ENCODE data around the gene FHOD3. TPM values are rescaled to one million over a fixed set of nuclear protein-coding genes. Genes with fewer than 3 reads are reported as not detected.

Gene FHOD3
- total RNA-seq, 1 donor from 2014 or later, result 5.6 TPM

DNA sequence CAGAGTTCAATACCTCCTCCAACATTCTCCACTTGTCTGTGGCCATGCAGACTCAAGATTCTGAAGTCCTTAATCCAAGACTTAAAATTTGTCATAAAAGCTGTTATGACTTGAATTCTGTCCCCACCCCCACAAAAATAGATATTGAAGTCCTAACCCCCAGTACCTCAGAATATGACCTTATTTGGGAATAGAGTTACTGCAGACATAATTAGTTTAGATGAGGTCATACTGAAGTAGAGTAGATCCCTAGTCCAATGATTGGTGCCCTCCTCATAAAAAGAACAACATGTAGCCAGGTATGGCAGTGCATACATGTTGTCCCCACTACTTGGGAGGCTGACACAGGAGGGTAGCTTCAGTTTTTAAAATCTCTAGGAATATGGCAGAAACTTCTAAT is 522.1 kb downstream of the FHOD3 start:
- DNase-seq (ENCODE audit: extremely low spot score in 2 of 2), result no peak
- H3K9me3 ChIP-seq, result no peaks in the 10 kb centered on the region
- no peak overlapping the region for H3K4me3 ChIP-seq
- intact Hi-C loops (cut with DNase I), result no loop called here
- H3K27ac ChIP-seq, result no peak overlapping the region
- TF ChIP-seq, protein P1, sequence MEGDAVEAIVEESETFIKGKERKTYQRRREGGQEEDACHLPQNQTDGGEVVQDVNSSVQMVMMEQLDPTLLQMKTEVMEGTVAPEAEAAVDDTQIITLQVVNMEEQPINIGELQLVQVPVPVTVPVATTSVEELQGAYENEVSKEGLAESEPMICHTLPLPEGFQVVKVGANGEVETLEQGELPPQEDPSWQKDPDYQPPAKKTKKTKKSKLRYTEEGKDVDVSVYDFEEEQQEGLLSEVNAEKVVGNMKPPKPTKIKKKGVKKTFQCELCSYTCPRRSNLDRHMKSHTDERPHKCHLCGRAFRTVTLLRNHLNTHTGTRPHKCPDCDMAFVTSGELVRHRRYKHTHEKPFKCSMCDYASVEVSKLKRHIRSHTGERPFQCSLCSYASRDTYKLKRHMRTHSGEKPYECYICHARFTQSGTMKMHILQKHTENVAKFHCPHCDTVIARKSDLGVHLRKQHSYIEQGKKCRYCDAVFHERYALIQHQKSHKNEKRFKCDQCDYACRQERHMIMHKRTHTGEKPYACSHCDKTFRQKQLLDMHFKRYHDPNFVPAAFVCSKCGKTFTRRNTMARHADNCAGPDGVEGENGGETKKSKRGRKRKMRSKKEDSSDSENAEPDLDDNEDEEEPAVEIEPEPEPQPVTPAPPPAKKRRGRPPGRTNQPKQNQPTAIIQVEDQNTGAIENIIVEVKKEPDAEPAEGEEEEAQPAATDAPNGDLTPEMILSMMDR (IDR thresholded peaks at IDR 0.05), result no peak
- TF ChIP-seq POLR2AphosphoS5 (IDR thresholded peaks at IDR 0.05; ENCODE audit: insufficient read depth in 1 of 2, low read depth in 1 of 2), result no peak
- TF ChIP-seq POLR2A (IDR thresholded peaks at IDR 0.05), result no peak
- no peaks in the 10 kb centered on the region for H3K27me3 ChIP-seq
- no peaks in the 10 kb centered on the region for H3K4me1 ChIP-seq
- peaks cover 0 to 13% of the 10 kb centered on the region in 2 donors for H3K36me3 ChIP-seq

DNA sequence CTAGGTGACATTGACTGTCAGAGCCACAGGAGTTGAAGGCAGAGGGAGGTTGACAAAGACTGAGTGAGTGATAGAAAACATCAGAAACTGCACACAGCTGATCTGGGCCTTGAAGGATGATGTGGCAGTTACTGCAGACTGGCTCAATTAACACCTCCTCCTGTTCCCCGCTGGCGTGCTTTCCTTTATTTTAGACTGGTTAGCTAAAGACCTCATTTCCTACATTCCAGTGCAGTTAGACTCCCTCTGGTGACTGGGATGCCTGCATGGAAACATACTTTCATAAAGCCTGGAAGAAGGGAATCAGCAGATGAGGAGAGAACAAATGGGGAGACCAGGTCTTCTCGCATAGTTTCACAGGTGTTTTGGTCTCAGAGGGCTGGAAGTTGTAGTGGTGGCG is 524.2 kb downstream of the FHOD3 start:
- no peak for TF ChIP-seq POLR2AphosphoS5 (IDR thresholded peaks at IDR 0.05; ENCODE audit: insufficient read depth in 1 of 2, low read depth in 1 of 2)
- no peak for TF ChIP-seq POLR2A (IDR thresholded peaks at IDR 0.05)
- TF ChIP-seq, protein P1 (IDR thresholded peaks at IDR 0.05), result no peak

DNA sequence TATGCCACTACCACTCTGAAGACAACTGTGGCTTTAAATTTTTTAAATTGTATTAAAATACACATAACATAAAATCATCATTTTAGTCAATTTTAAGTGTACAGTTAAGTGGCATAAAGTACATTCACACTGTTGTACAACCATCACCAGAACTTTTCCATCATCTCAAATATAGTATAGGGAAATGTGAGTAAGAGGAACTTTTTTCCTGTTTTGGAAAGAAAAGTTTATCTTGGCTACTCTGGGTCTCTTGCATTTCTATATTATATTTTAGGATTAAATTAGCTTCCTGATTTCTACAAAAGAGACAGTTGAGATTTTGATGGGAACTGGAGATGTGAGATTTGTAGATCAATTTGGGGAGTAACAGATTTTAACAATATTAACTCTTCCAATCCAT is 528.0 kb downstream of the FHOD3 start:
- Histone ChIP-seq H3K27ac (no peak overlapping the region), H3K36me3 (no peaks in the 10 kb centered on the region), H3K4me3 (no peak overlapping the region), H3K9me3 (no peaks in the 10 kb centered on the region), H3K4me1 (peaks cover 22% of the 10 kb centered on the region), H3K27me3 (no peaks in the 10 kb centered on the region)
- TF ChIP-seq, protein P1 (IDR thresholded peaks at IDR 0.05), result no peak
- no peak for TF ChIP-seq POLR2AphosphoS5 (IDR thresholded peaks at IDR 0.05; ENCODE audit: insufficient read depth in 1 of 2, low read depth in 1 of 2)
- TF ChIP-seq POLR2A (IDR thresholded peaks at IDR 0.05), result no peak
- no peak for DNase-seq (ENCODE audit: extremely low spot score in 2 of 2)
- intact Hi-C loops (cut with DNase I), result no loop called here

More for the DNA sequence above, 524.2 kb downstream of the FHOD3 start:
- intact Hi-C loops (cut with DNase I), result no loop called here
- DNase-seq (ENCODE audit: extremely low spot score in 2 of 2), result no peak
- Histone ChIP-seq H3K4me1 (no peaks in the 10 kb centered on the region), H3K9me3 (no peaks in the 10 kb centered on the region), H3K27ac (no peak overlapping the region), H3K36me3 (peaks cover 0 to 10% of the 10 kb centered on the region in 2 donors), H3K27me3 (no peaks in the 10 kb centered on the region), H3K4me3 (no peak overlapping the region)

DNA sequence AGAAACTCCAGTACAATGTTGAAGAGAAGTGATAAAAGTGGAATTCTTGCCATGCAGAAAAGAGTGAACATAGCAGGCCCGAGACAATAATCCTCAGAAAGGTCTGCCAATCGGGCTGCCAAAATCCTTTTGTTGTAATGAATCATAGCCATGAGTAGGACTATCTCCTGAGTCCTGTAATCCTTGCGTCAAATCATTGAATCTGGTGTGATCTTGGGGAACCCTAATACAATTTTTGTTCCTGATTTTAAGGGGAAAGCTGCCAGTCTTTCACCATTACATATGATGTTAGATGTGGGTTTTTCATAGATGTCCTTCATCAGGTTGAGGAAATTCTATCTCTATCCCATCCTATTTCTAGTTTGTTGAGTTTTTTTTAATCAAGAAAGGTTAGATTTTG is 529.0 kb downstream of the FHOD3 start:
- Histone ChIP-seq H3K36me3 (no peaks in the 10 kb centered on the region), H3K27me3 (no peaks in the 10 kb centered on the region), H3K4me3 (no peak overlapping the region), H3K27ac (no peak overlapping the region), H3K4me1 (peaks cover 33% of the 10 kb centered on the region), H3K9me3 (no peaks in the 10 kb centered on the region)
- DNase-seq (ENCODE audit: extremely low spot score in 2 of 2), result no peak
- intact Hi-C loops (cut with DNase I), result no loop called here
- TF ChIP-seq POLR2A (IDR thresholded peaks at IDR 0.05), result no peak
- no peak for TF ChIP-seq POLR2AphosphoS5 (IDR thresholded peaks at IDR 0.05; ENCODE audit: insufficient read depth in 1 of 2, low read depth in 1 of 2)
- TF ChIP-seq, protein P1 (IDR thresholded peaks at IDR 0.05), result no peak

DNA sequence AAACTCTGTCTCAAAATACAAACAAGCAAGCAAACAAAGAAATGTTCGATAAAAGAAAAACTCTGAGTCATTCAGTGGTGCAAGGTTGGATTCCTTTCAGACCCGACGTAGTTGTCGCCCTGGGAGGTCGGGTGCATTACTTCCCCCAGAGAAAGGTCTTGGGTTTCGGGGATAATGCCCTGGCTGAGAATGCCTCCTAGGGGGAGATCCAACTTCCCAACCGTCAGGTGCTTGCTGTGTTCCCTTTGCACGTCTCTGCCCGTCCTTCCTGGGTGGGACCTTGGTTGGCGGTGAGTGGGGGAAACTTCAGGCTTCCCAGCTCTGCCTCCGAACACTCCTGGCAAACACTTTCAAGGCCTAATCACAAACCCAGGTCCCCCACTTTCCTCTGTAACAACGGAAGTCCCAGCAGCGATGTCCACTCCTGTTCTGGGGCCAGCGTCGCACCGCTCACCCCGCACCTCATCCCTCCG is 530.7 kb downstream of the FHOD3 start:
- Histone ChIP-seq H3K27ac (peak overlapping the region; percentile 84), H3K36me3 (no peaks in the 10 kb centered on the region), H3K4me3 (peak overlapping the region; percentile 81 to 95), H3K9me3 (no peaks in the 10 kb centered on the region), H3K4me1 (peaks cover 34% of the 10 kb centered on the region), H3K27me3 (no peaks in the 10 kb centered on the region)
- TF ChIP-seq POLR2AphosphoS5 (IDR thresholded peaks at IDR 0.05; ENCODE audit: insufficient read depth in 1 of 2, low read depth in 1 of 2) (no peak), POLR2A (IDR thresholded peaks at IDR 0.05) (no peak)
- TF ChIP-seq, protein P1 (IDR thresholded peaks at IDR 0.05), result no peak
- intact Hi-C loops (cut with DNase I), result no loop called here
- DNase-seq (ENCODE audit: extremely low spot score in 2 of 2), result no peak
